GM21515 (cell line): ENCODE data around the gene ANXA4.
"Not testable (repeated sequence)": the region's sequence is repeated elsewhere in the genome, so short reads cannot be mapped to it uniquely, and the experiment has no call there.

Source experiments
- ATAC-seq: cut with Tn5 transposase; IDR thresholded peaks from one replicate; pipeline ENCODE4 v1.9.1; 2021; ENCODE audit not compliant: unreplicated experiment

The ANXA4 gene

DNA sequence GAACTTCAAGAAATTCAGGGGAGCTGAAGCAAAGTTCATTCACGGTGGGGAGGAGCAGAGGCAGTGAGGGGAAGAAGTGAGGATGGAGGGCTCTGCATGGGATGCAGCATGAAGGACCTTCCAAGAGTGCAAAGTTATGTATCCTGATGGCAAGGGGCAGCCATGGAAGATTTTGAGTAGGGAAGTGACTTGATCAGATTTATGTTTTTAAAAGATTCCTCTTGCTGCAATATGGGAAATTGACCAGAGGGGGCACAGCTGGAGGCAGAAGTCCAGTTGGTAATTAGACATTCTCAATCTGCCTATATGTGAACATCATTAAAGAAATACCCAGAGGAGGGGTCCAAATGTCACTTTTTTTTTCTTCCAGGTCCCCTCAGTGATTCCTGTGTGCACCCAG is 21.5 kb upstream of the ANXA4 start:
- ATAC-seq = no peak

DNA sequence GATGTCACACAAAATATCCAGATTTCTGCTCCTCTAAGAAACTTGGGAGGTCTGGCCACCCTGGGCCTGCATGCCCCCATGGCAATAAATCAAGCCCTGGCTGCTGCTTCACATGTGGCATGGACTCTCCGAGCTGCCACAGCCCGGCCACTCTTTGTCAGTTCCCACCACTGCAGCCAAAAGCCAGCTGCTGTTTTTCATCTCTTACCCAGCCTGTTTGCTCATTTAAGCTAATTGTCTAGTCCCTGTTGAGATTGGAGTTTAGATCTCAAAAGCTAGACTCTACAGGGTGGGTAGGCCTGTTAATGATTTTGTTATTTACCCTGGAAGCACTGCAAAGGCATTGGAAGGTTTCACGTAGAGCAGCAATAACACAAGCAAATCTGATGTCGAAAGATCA is 20.9 kb upstream of the ANXA4 start:
- ATAC-seq = no peak

DNA sequence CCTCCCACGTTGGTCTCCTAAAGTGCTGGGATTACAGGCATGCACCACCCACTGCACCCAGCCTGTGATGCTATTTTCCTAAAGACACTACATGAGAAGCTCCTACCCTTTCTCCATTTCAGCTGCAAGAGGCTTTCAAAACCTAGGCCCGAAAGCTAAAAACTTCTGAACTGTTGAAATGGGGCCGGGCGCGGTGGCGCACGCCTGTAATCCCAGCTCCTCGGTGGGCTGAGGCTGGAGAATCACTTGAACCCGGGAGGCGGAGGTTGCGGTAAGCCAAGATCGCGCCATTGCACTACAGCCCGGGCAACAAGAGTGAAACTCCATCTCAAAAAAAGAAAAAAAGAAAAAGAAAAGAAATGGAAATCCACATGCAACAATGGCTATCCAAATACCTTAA is 18.1 kb upstream of the ANXA4 start:
- ATAC-seq = no peak

- ATAC-seq = no peak
Observed at GRCh38 chr2:69724540-69725159, 17.3 kb upstream of the ANXA4 start.

DNA sequence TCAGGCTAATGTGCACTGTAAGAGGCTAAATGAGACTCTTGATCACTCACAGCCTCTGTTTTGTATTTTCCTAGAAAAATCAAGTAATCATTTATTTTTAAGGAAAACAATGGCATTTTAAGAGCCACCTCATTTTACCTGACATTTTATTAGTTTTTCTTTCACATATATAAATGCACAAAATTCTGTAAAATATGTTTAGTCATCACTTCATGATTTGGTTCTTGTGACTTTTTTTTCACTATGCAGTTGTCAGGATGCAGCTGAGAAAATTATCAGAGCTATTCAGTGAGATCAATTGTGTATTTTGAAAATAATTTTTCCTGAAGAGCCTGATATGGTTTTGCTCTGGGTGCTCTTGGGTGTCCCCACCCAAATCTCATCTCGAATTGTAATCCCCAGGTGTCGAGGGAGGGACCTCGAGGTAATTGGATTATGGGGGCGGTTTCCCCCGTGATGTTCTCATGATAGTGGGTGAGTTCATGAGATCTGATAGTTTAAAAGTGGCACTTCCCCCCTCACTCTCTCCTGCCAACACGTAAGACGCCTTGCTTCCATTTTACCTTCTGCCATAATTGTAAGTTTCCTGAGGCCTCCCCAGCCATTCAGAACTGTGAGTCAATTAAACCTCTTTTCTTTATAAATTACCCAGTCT is 16.1 kb upstream of the ANXA4 start:
- ATAC-seq = no peak

DNA sequence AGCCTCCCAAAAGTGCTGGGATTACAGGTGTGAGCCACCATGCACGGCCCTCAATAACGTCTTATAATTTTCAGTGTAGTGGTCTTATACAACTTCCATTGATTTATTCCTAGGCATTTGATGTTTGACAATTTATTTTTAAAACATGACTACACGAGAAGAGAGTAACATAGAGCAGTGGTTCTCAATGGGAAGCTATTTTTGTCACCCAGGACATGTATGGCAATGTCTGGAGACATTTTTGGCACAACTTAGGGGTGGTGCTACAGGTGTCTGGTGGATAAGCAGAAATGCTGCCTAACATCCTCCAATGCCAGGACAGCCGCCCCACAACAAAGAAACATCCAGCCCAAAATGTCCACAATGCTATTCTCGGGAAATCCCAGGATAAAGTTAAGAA is 12.7 kb upstream of the ANXA4 start:
- no peak for ATAC-seq

DNA sequence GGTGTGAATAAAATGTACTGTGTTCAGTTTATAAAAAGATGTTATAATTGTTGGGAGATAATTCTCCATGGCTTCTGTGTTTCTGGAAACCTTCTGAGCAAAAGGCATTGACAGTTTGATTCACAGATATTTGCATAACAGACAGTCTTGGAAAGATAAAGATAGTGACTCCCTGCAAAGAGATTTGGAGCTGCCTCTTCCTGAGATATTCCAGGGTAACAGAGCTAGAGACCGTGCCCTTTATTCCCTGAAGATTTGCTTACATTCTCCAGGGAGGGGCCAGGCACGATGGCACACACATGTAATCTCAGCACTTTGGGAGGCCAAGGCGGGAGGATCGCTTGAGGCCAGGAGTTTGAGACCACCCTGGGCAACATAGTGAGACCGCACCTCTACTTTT is 12.2 kb upstream of the ANXA4 start:
- ATAC-seq = no peak

- ATAC-seq = no peak
Observed at GRCh38 chr2:69731147-69731970, 10.6 kb upstream of the ANXA4 start.

DNA sequence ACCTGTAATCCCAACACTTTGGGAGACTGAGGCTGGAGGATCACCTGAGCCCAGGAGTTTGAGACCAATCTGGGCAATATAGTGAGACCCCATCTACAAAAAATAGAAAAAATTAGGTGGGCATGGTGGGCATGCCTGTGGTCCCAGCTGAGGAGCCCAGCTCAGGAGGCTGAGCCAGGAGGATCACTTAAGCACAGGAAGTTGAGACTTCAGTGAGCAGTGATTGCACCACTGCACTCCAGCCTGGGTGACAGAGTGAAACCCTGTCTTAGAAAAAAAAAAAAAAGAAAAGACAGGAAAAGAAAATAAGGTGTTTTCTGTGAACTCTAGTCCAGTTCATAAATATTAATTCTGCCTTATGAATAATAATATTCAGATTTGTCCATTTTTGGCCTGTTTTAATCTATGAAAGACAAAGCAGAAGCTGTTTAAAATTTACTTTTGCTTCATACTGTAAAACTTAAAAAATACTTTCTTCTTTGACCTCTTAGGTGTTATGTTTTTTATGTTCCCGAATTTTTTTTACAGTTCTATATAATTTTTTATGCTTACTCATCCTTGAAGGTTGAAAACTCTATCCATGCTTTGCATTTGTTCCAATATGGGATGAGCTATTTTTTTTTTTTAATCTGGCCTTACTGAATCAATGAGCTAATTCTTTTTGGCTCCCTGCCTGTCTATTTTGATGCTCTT is 8.4 kb upstream of the ANXA4 start:
- no peak for ATAC-seq

DNA sequence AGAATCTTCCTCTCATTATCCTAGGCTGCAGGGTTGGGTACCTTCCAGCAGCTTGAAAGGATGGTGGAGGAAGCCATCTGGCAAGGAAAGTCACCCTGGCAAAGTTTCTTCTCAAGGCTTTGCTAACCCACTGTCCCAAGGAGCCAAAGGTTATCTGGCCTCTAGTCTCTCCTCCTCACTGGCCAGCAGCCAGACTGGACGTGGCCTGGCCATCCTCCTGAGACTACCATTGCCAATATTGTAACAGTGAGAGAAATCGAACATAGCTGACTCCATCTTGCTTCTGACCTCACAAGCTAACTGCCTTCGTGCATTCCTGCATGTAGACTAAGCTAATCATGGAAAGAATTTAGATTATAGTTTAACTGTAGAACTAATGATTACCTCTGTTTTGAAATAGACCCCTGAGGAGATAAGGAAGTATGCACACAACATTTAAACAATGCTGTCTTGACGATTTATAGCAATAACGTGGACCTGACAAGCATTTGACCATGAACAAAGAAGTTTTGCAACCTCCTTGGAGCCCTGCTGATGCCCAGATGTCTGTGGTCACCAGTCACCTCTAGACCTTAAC is 7.8 kb upstream of the ANXA4 start:
- ATAC-seq = no peak

GRCh38 chr2:69734854-69735544 is 6.9 kb upstream of the ANXA4 start:
- no peak for ATAC-seq

GRCh38 chr2:69735686-69736085 is 6.2 kb upstream of the ANXA4 start:
- ATAC-seq = no peak

DNA sequence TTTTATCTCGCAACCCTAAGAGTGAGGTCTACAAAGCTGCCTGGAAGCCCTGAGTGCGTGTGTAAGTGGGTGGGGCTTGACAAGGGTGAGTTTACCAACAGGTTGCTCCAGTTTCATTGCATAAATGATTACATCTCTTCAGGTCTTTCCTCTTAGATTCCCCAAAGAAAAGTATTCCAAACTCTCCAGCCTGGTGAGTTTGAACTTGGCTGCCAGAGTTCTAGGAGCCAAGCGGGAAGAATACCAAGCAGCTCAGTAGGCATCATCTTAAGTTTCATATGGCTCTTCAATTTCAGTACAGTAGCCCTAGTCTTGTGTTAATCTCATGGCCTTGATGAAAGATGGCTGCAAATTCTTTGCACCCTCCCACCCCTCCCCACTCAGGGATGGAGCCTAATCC is 3.8 kb upstream of the ANXA4 start:
- not testable (repeated sequence) for ATAC-seq

GRCh38 chr2:69740502-69740951 is 1.4 kb upstream of the ANXA4 start:
- no peak for ATAC-seq

DNA sequence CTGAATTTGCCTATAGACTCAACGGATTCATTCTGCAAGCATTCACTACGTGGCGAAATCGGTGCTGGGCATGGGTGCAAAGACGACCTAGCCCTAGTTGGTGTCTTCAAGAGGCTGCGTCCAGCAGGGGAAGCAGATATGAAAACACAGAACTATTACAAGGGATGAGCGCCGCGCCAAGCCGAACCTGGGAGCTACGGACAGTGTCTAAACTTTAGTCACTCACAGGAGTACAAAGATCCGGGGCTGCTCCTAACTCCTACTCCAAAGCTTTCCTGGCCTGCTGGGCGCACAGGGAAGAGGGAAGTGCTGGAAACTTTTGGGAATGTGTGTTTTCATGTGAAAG is 732 bp upstream of the ANXA4 start:
- ATAC-seq = peak; percentile 34

GRCh38 chr2:69742322-69742952 is 503 bp downstream of the ANXA4 start:
- no peak for ATAC-seq

- no peak for ATAC-seq
Observed at GRCh38 chr2:69743847-69744264, 1.9 kb downstream of the ANXA4 start.

DNA sequence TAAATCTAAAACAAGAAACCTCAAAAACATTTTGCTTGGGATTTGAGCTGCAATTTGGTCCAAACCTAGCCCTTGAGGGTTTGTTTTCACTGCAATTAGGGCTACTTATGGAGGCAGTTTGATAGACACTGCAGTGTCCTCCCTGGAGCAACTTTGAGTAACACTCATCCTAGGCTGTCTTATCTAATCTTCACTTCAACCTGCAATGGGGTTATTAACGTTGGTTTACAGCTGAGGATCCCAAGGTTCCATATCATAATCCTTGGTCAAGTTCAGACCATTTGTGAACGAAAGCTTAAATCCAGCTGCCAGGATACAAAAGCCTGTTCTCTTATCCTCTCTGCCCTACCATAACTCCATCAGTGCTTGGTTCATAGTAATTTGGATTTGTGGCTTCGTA is 2.5 kb downstream of the ANXA4 start:
- ATAC-seq = no peak

- ATAC-seq = no peak
Observed at GRCh38 chr2:69745035-69745434, 3.1 kb downstream of the ANXA4 start.

- ATAC-seq = no peak
Observed at GRCh38 chr2:69750246-69750645, 8.3 kb downstream of the ANXA4 start.
